GM12872 (cell line): ENCODE results near the gene PKN3.

Experiments
- TF ChIP-seq, protein P1 (sequence below): IDR thresholded peaks from 3 replicates; pipeline ENCODE4 v1.5.1; 2011; ENCODE audit warnings: low read depth, mild to moderate bottlenecking, low read length, moderate library complexity; ENCODE audit not compliant: insufficient read depth

Gene PKN3

DNA sequence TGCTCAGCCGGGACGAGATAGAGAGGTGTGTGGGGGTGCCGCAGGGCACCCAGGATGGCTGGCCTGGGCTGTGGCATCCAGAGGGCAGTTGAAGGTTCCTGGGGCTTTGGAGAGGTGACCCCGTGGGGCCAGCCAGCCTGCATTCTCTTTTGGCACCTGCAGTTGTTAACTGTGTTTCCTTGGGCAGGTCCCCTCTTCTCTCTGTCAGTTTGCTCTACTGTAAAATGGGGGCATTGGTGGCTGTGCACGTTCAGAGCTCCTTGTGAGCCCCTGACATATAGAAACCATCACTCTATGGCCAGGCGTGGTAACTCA lies 13.1 kb downstream of the PKN3 start:
- TF ChIP-seq, protein P1, sequence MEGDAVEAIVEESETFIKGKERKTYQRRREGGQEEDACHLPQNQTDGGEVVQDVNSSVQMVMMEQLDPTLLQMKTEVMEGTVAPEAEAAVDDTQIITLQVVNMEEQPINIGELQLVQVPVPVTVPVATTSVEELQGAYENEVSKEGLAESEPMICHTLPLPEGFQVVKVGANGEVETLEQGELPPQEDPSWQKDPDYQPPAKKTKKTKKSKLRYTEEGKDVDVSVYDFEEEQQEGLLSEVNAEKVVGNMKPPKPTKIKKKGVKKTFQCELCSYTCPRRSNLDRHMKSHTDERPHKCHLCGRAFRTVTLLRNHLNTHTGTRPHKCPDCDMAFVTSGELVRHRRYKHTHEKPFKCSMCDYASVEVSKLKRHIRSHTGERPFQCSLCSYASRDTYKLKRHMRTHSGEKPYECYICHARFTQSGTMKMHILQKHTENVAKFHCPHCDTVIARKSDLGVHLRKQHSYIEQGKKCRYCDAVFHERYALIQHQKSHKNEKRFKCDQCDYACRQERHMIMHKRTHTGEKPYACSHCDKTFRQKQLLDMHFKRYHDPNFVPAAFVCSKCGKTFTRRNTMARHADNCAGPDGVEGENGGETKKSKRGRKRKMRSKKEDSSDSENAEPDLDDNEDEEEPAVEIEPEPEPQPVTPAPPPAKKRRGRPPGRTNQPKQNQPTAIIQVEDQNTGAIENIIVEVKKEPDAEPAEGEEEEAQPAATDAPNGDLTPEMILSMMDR = no peak

DNA sequence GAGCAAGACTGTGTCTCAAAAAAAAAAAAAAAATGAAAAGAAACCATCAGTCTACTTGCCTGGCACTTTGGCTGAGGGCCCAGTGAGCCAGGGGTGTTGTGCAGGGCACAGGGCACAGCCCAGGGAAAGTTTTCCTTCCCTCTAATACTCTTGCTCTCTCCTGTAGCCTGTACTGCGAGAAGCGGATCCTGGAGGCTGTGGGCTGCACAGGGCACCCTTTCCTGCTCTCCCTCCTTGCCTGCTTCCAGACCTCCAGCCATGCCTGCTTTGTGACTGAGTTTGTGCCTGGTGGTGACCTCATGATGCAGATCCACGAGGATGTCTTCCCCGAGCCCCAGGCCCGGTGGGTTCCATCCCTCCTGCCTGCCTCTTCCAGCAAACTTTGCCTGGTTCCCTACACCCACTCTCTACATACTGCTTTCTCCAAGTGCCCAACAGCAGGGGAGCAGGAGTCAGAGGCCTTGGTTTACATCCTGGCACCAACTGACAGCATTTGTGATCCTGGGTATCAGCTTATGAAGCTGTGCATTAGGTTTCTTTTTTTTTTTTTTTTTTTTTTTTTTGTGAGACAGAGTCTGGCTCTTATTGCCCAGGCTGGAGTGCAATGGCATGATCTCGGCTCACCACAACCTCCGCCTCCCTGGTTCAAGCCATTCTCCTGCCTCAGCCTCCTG lies 14.4 kb downstream of the PKN3 start:
- TF ChIP-seq, protein P1 = no peak

DNA sequence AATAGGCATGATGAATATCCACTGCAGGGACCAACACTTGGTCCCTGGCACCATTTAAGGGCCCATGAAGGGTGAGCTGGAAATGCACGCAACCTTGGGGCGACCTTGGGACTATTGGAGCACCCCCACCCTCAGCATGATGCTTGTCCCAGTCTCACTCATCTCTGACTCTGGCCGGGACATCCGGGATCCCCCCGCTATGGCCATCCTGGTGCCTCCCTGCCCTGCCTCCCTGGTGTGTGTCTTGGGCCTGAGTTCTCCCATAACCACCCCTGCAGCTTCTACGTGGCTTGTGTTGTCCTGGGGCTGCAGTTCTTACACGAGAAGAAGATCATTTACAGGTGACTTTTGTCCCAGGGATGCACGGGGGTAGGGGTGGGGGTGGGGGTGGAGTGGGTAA lies 15.7 kb downstream of the PKN3 start:
- TF ChIP-seq, protein P1 = no peak

DNA sequence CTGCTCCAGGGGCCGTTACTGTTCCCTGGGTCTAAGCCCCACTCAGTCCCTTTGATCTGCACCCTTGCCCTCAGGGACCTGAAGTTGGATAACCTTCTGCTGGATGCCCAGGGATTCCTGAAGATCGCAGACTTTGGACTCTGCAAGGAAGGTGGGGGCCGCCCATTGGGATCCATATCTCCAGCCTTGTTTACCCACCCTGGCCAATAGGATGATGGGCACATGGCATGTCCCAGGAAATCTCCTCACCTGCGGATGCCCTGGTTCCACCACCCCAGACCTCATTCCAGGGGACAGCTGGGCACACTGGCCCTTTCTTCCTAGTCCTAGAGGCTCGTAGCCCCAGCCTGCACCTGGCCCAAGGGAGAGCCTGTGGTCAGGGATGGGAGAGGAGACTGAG lies 16.2 kb downstream of the PKN3 start:
- TF ChIP-seq, protein P1 = no peak

DNA sequence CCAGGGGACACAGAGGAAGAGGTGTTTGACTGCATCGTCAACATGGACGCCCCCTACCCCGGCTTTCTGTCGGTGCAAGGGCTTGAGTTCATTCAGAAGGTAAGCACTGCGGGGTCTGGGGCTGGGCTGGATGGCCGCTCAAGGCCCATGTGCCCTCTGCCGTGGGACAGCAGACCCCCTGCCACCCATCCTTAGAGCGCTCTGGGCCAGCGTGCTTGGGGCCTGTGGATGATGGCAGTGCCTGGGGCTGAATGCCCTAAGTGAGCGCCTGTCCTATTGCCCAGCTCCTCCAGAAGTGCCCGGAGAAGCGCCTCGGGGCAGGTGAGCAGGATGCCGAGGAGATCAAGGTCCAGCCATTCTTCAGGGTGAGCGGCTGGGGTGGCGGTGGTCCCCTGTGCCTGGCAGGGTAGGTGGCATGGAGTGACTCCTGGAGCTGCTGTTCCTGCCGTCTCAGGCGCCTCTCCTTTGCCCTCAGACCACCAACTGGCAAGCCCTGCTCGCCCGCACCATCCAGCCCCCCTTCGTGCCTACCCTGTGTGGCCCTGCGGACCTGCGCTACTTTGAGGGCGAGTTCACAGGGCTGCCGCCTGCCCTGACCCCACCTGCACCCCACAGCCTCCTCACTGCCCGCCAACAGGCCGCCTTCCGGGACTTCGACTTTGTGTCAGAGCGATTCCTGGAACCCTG lies 17.8 kb downstream of the PKN3 start:
- TF ChIP-seq, protein P1 = no peak

DNA sequence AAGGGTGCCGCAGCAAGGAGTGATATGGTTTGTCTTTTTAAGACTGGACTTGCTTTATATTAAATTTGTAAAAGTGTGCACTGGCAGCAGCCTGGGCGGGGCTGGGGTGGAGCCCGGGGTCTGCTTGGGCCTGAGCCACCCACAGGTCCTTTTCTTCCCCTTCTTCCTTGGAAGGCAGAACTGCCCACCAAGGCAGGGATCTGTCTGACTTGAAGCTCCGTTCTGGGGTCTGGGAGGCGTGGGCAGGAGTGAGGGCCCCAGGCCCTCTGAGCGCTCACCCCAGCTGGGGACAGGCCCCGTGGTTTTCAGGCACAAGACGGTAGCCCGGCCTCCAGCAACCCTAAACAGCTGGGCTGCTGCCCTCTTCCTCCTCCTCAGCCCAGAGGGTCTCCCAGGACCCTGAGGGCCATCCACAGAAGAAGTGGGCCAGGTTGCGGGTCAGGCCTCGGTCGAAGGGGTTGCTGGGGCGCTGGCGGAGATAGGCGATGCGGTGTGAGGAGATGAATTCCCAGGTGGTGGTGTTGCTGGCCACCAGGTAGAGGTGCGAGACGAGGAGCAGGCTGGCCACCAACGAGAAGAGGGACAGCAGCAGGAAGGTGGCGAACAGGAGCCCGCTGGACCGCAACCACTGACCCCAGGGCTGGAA lies 18.7 kb downstream of the PKN3 start:
- TF ChIP-seq, protein P1 = no peak

DNA sequence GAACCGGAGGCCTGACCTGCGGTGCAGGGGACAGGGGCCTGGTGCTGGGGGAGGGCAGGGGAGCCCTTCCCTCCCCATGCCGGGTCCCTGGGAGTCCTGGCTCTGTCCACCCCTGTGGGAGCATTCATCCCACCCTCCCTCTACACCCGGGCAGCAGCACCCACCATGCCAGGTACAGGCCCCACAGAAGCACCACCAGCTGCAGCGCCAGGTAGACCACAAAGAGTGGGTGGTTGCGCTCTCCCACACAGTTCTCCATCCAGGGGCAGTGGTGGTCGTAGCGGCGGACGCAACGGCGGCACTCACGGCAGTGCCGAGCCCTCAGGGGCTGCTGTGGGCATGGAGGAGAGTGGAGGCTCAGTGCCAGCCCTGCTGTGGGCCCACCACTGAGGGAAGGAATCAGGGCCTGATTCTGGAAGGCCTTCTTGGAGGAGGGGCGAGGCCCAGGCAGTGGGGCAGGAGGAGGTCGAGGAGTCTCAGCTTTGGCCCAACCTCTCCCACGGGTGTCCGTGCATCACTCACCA lies 19.2 kb downstream of the PKN3 start:
- TF ChIP-seq, protein P1 = no peak
